ENCODE data around the gene MCIDAS.

The MCIDAS gene

GRCh38 chr5:55226934-55227663 lies at the start of gene MCIDAS:
MCIDAS (minus strand) TSS chr5:55227315; CDS start chr5:55227138, 177 bp downstream.
- DNase-seq (ENCODE audit: low read depth, low spot score), result no peak

- DNase-seq (ENCODE audit: low read depth, low spot score), result no peak
Measured at GRCh38 chr5:55276771-55277170, 49.7 kb upstream of the MCIDAS start.

DNA sequence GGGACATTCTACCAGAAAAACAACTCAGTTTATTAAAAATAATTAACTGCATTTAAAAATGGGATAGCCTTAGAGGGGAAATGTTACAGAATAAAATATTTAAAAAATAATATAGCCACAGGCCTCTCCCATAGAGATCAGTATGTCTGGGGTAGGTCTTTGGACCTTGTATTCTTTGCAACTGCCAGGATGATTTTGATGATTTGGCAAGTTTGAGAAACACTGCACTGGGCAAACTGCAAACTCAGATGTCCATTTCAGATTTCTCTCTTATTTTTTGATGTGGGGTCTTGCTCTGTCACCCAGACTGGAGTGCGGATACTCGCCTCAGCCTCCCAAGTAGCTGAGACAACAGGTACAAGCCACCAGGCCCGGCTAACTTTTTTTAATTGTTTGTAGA lies 31.2 kb upstream of the MCIDAS start:
- DNase-seq (ENCODE audit: low read depth, low spot score), result no peak

- no peak for DNase-seq (ENCODE audit: low read depth, low spot score)
Measured at GRCh38 chr5:55254802-55255201, 27.7 kb upstream of the MCIDAS start.

- DNase-seq (ENCODE audit: low read depth, low spot score), result no peak
Measured at GRCh38 chr5:55250064-55250463, 22.9 kb upstream of the MCIDAS start.

DNA sequence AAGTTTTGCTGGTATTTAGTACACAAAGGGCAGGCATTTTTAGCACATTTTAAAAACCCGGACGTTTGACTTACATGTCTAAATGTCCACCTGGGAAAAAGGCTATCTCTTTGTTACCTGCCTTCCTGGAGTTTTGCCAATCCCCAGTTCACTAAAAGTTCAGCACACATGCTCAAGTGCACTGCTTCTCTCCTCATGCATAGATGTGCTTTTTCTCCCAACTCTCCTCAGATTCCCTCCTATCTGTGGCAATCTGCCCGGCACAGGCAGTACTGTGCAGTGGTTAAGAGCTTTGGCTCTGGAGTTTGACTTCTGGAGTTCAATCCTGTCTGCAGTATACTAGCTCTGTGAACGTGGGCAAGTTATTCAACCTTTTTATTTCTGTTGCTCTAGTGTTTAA lies 14.6 kb upstream of the MCIDAS start:
- no peak for DNase-seq (ENCODE audit: low read depth, low spot score)

DNA sequence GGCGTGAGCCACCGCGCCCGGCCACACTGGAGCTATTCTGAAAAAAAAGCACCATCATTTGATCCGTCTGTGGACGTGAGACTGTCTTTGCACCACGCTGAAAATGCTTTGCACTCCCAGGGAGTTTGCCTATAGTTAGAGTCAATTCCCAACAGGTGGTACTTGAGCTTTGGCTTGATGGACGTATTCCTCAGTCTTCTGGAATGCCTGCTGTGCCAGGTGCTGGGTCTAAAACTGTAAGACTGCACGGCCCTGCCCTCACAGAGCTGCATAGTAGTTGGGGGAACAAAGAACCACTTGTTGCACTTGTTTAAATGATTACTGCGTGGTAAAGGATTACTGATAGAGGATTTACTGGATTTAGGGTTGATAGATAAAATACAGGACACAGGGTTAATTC lies 9.7 kb upstream of the MCIDAS start:
- DNase-seq (ENCODE audit: low read depth, low spot score), result no peak

- DNase-seq (ENCODE audit: low read depth, low spot score), result no peak
Measured at GRCh38 chr5:55234121-55234700, 7.1 kb upstream of the MCIDAS start.

- no peak for DNase-seq (ENCODE audit: low read depth, low spot score)
Measured at GRCh38 chr5:55232985-55233928, 6.1 kb upstream of the MCIDAS start, which contains the start of gene CCNO. CCNO (minus strand) TSS chr5:55233608; CDS start chr5:55233523, 85 bp downstream.

DNA sequence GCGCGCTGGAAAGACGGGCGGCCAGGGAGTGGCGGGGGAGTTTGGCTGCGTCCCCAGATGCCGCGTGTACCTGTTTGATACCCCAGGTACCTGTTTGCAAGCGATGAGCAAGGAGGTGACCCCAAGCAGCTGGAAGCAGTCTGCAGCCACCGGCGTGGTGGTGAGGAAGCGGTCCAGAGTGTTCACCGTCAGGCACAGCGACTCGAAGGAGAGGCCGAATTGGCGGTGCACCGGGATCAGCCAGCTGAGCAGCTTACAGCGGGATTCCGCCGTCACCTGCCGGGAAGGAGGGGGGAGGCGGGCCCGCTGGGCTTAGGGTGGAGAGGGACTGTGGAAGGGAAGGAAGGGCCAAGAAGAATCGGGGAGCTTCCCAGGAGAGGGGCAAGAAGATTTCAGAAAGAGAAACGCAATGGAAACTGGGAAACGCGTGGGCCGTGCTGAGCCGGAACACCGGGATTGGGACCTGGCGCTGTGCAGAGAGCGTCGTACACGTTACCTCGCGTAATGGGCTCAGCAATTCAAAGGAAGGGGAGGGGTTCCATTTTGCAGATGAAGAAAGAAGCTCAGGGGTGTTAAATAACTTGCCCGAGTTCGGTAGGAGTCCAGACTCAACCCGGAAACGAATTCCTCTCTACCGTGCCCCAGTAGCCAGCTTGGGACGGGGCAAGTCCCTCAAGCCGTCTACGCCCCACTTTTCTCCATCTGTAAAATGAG lies 5.3 kb upstream of the MCIDAS start:
- DNase-seq (ENCODE audit: low read depth, low spot score), result no peak

DNA sequence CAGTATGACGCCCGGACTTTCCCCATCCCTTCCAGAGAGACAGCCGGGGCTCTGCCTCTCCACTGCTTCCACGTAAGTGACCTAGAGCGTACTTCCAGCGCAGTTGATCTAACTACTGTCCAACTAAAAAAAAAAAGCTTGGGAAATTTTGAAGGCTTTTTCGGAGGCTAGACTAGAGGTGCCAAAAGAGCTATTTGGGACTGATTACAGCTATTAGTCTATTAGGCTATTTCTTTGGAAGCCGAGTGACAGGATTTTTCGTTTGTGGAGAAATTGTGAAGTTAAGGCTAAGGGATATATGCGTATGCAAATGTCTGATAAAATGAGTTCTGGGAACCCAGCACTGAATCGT lies 4.8 kb upstream of the MCIDAS start:
- no peak for DNase-seq (ENCODE audit: low read depth, low spot score)

- DNase-seq (ENCODE audit: low read depth, low spot score), result no peak
Measured at GRCh38 chr5:55231029-55231918, 4.2 kb upstream of the MCIDAS start.

DNA sequence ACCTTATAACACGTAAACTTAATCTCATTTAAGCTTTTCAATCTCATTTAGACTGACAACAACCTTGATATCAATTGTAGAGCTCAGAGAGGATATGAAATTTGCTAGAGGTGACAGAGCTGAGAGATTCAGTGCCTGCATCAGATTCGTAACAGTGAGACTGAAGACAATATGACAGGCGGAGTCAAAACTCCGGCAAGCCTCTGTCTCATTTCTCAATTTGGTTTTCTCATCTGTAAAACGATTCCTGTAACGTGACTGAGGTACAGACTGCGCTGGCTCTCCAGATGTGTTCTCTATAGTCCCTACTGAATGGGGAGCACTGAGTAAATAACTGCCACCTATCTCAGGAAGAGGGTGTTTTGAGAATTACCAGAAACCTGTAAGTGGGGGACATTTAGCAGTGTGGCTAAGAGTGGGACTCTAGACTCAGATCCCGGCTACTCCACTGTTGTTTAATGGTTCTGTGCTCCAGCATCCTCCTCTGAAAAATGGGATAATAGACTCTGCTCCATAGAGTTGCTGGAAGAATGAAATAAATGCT lies 3.0 kb upstream of the MCIDAS start:
- no peak for DNase-seq (ENCODE audit: low read depth, low spot score)

GRCh38 chr5:55227664-55228430 lies 732 bp upstream of the MCIDAS start:
- no peak for DNase-seq (ENCODE audit: low read depth, low spot score)

- no peak for DNase-seq (ENCODE audit: low read depth, low spot score)
Measured at GRCh38 chr5:55226027-55226933, 835 bp downstream of the MCIDAS start.

DNA sequence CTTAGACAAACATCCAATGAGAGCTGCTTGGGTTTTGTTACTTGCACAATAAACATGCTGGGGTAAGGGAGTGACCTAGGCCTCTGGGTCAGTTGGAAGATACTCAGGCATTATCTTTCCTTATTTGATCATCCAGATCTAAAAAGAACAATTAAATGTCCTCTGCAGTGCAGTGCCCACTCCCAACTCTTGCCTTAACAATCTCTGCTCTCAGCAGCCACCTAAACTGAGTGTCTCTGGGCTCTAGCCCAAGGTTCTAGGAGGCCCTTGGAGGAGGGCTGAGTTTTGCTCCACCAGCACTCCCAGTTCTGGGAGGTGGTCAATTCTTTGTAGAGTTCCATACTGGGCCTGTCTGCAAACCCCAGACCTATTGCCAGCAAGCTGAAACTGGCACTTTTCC lies 1.8 kb downstream of the MCIDAS start:
- no peak for DNase-seq (ENCODE audit: low read depth, low spot score)

- no peak for DNase-seq (ENCODE audit: low read depth, low spot score)
Measured at GRCh38 chr5:55223812-55224240, 3.3 kb downstream of the MCIDAS start.

DNA sequence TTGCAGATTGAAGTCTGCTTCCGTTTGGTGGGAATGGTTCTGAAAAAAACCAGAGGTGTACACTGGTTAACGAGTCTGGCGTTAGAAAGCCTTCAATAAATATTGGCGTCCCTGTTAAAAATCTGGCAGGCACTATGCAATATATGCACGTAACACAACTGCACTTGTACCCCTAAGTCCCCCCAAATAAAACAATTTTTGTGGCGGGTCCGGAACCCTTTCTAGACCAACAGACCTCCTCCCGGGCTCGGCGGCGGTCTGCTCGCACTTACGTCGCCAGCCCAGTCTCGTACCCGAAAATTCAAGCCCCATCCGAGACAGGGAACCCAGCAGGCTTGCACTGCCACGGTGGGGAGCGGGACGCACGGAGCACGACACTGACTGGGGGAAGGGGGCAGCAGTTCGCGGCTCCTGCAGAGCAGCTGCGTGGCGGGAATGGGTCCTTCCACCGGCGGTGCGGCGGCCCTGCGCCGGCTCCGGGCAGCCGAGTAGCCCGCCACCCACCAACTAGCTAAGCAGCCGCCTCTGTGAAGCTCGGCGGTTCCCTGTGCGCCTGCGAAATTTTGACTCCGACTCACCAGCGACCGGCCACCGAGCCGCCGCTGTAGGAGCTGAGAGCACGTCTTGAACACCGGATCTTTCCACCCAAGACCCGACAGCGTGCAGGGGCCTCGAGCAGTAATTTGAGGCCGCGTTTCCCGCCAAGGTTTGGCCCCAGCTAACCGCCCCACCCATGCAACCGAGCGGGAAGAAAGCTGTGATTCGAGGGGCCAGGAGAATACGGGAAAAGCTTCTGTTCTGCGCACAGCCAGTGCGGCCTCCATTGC lies 3.9 kb downstream of the MCIDAS start:
- no peak for DNase-seq (ENCODE audit: low read depth, low spot score)
